HEK293 (cell line): Measurements from ENCODE around the gene FTO.
A peak's percentile ranks its signal among the peaks of the same experiment; 100 is the strongest.

Source experiments
- BCL11B ChIP-seq: fragments of 450-650 bp; formaldehyde crosslinking; IDR thresholded peaks from 2 replicates; pipeline ENCODE4 v1.5.1; 2016; ENCODE audit warnings: low read depth, missing biosample characterization, missing genetic modification characterization
- GFI1B ChIP-seq: fragments of 450-650 bp; formaldehyde crosslinking; IDR thresholded peaks from 2 replicates; pipeline ENCODE4 v1.5.1; 2016; ENCODE audit warnings: missing biosample characterization, missing genetic modification characterization
- GLI4 ChIP-seq: fragments of 450-650 bp; formaldehyde crosslinking; IDR thresholded peaks from 2 replicates; pipeline ENCODE4 v1.5.1; 2016; ENCODE audit warnings: missing biosample characterization, missing genetic modification characterization
- MEIS1 ChIP-seq: sonication (generic); formaldehyde crosslinking; IDR thresholded peaks from 2 replicates; pipeline ENCODE4 v1.8.1; 2022; ENCODE audit warnings: missing genetic modification reagents, mild to moderate bottlenecking, borderline replicate concordance
- PRDM1 ChIP-seq: fragments of 450-650 bp; formaldehyde crosslinking; IDR thresholded peaks from 2 replicates; pipeline ENCODE4; 2016; ENCODE audit warnings: missing biosample characterization, missing genetic modification characterization
- SALL2 ChIP-seq: fragments of 450-650 bp; formaldehyde crosslinking; IDR thresholded peaks from 2 replicates; pipeline ENCODE4 v1.5.0; 2017; ENCODE audit warnings: missing biosample characterization, mild to moderate bottlenecking, missing genetic modification characterization, borderline replicate concordance
- SCRT2 ChIP-seq: fragments of 450-650 bp; formaldehyde crosslinking; IDR thresholded peaks from 2 replicates; pipeline ENCODE4 v1.5.1; 2016; ENCODE audit warnings: missing biosample characterization, missing genetic modification characterization
- TRIM28 ChIP-seq: IDR thresholded peaks from 2 replicates; pipeline ENCODE4 v1.6.1; 2011; ENCODE audit warnings: low read length, control low read depth, borderline replicate concordance
- YY1 ChIP-seq: fragments of 450-650 bp; formaldehyde crosslinking; IDR thresholded peaks from 2 replicates; pipeline ENCODE4 v1.5.1; 2018; ENCODE audit warnings: missing biosample characterization, missing genetic modification characterization
- ZBTB17 ChIP-seq: fragments of 450-650 bp; formaldehyde crosslinking; IDR thresholded peaks from 2 replicates; pipeline ENCODE4 v1.5.1; 2016; ENCODE audit warnings: missing biosample characterization, missing genetic modification characterization
- ZBTB8A ChIP-seq: fragments of 450-650 bp; formaldehyde crosslinking; IDR thresholded peaks from 2 replicates; pipeline ENCODE4 v1.5.1; 2016; ENCODE audit warnings: missing biosample characterization, missing genetic modification characterization
- ZEB2 ChIP-seq: fragments of 450-650 bp; formaldehyde crosslinking; IDR thresholded peaks from 2 replicates; pipeline ENCODE4 v1.5.1; 2016; ENCODE audit warnings: missing biosample characterization, missing genetic modification characterization
- ZFP37 ChIP-seq: fragments of 450-650 bp; formaldehyde crosslinking; IDR thresholded peaks from 2 replicates; pipeline ENCODE4 v1.5.1; 2016; ENCODE audit warnings: missing biosample characterization, missing genetic modification characterization
- ZNF121 ChIP-seq: fragments of 450-650 bp; formaldehyde crosslinking; IDR thresholded peaks from 2 replicates; pipeline ENCODE4 v1.5.1; 2016; ENCODE audit warnings: missing biosample characterization, missing genetic modification characterization
- ZNF133 ChIP-seq: fragments of 450-650 bp; formaldehyde crosslinking; IDR thresholded peaks from 2 replicates; pipeline ENCODE4 v1.5.1; 2016; ENCODE audit warnings: missing biosample characterization, missing genetic modification characterization
- ZNF140 ChIP-seq: fragments of 450-650 bp; formaldehyde crosslinking; IDR thresholded peaks from 2 replicates; pipeline ENCODE4 v1.5.1; 2016; ENCODE audit warnings: missing biosample characterization, missing genetic modification characterization
- ZNF214 ChIP-seq: fragments of 450-650 bp; formaldehyde crosslinking; IDR thresholded peaks from 2 replicates; pipeline ENCODE4 v1.5.1; 2017; ENCODE audit warnings: missing biosample characterization, mild to moderate bottlenecking, missing genetic modification characterization, borderline replicate concordance
- ZNF292 ChIP-seq: fragments of 450-650 bp; formaldehyde crosslinking; IDR thresholded peaks from 2 replicates; pipeline ENCODE4 v1.5.1; 2016; ENCODE audit warnings: low read depth, missing biosample characterization, missing genetic modification characterization, borderline replicate concordance
- ZNF302 ChIP-seq: fragments of 450-650 bp; formaldehyde crosslinking; IDR thresholded peaks from 2 replicates; pipeline ENCODE4 v1.5.1; 2016; ENCODE audit warnings: missing biosample characterization, missing genetic modification characterization, low read depth
- ZNF350 ChIP-seq: fragments of 450-650 bp; formaldehyde crosslinking; IDR thresholded peaks from 2 replicates; pipeline ENCODE4 v1.5.0; 2017; ENCODE audit warnings: missing biosample characterization, mild to moderate bottlenecking, missing genetic modification characterization
- ZNF530 ChIP-seq: fragments of 450-650 bp; formaldehyde crosslinking; IDR thresholded peaks from 2 replicates; pipeline ENCODE4 v1.5.1; 2016; ENCODE audit warnings: low read depth, missing biosample characterization, missing genetic modification characterization
- ZNF549 ChIP-seq: fragments of 450-650 bp; IDR thresholded peaks from 2 replicates; pipeline ENCODE4 v1.5.1; 2018; ENCODE audit warnings: missing biosample characterization, missing genetic modification characterization, mild to moderate bottlenecking, inconsistent platforms, moderate library complexity
- ZNF624 ChIP-seq: fragments of 450-650 bp; formaldehyde crosslinking; IDR thresholded peaks from 2 replicates; pipeline ENCODE4 v1.5.1; 2017; ENCODE audit warnings: missing biosample characterization, missing genetic modification characterization
- ZNF654 ChIP-seq: fragments of 450-650 bp; formaldehyde crosslinking; IDR thresholded peaks from 2 replicates; pipeline ENCODE4 v1.5.1; 2016; ENCODE audit warnings: low read depth, missing biosample characterization, missing genetic modification characterization
- ZNF76 ChIP-seq: fragments of 450-650 bp; formaldehyde crosslinking; IDR thresholded peaks from 2 replicates; pipeline ENCODE4; 2016; ENCODE audit warnings: low read depth, missing biosample characterization, missing genetic modification characterization, borderline replicate concordance
- ZSCAN16 ChIP-seq: fragments of 450-650 bp; formaldehyde crosslinking; IDR thresholded peaks from 2 replicates; pipeline ENCODE4 v1.5.1; 2016; ENCODE audit warnings: missing biosample characterization, missing genetic modification characterization
- ZSCAN30 ChIP-seq: fragments of 450-650 bp; IDR thresholded peaks from 2 replicates; pipeline ENCODE4 v1.5.1; 2018; ENCODE audit warnings: missing biosample characterization, mild to moderate bottlenecking, missing genetic modification characterization, moderate library complexity
- TF ChIP-seq, protein P1 (sequence below): fragments of 450-650 bp; formaldehyde crosslinking; IDR thresholded peaks from 2 replicates; pipeline ENCODE4 v1.5.1; 2016; ENCODE audit warnings: missing biosample characterization, missing genetic modification characterization, borderline replicate concordance
- TF ChIP-seq, protein P2 (sequence below): fragments of 450-650 bp; formaldehyde crosslinking; IDR thresholded peaks from 2 replicates; pipeline ENCODE4 v1.5.1; 2016; ENCODE audit warnings: missing biosample characterization, missing genetic modification characterization
- TF ChIP-seq, protein P3 (sequence below): fragments of 450-650 bp; formaldehyde crosslinking; IDR thresholded peaks from 2 replicates; pipeline ENCODE4 v1.5.1; 2017; ENCODE audit warnings: missing biosample characterization, missing genetic modification characterization
- TF ChIP-seq, protein P4 (sequence below): fragments of 450-650 bp; formaldehyde crosslinking; IDR thresholded peaks from 2 replicates; pipeline ENCODE4 v1.5.1; 2017; ENCODE audit warnings: missing biosample characterization, missing genetic modification characterization
- TF ChIP-seq, protein P5 (sequence below): fragments of 450-650 bp; formaldehyde crosslinking; IDR thresholded peaks from 2 replicates; pipeline ENCODE4 v1.5.1; 2016; ENCODE audit warnings: missing biosample characterization, missing genetic modification characterization

FTO gene

DNA sequence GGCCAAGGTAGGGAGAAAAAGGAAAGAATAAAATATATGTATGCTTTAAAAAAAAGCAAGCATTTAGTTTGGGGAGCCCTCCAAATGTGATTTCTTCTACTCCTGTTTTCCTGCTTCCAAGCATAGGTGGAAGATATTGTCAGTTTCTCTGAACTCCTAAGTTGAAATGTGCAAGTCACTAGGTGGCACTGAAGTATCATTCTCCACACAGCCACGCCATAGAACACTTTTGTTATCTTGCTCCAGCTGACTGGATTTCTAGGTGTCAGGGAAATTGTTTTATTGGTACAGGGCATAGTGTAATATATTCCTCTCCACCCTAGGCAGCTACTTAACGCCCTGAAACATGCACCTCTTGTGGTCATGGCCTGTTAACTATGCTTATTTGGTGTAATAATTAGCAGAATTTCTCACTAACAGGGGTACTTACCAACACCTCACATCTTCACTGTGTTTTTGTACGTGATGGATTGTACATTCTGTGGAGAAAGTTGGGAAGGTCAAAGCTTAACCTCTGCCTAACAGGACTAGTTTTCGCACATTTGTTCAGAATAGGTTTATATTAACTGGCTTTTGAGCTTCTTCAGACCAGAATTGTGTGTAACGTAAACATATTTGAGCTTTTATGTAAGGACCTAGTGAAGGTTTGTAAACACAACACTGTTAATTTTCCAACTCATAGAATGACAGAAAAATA, 69.3 kb downstream of the FTO start (continued):
- TF ChIP-seq, protein P1, sequence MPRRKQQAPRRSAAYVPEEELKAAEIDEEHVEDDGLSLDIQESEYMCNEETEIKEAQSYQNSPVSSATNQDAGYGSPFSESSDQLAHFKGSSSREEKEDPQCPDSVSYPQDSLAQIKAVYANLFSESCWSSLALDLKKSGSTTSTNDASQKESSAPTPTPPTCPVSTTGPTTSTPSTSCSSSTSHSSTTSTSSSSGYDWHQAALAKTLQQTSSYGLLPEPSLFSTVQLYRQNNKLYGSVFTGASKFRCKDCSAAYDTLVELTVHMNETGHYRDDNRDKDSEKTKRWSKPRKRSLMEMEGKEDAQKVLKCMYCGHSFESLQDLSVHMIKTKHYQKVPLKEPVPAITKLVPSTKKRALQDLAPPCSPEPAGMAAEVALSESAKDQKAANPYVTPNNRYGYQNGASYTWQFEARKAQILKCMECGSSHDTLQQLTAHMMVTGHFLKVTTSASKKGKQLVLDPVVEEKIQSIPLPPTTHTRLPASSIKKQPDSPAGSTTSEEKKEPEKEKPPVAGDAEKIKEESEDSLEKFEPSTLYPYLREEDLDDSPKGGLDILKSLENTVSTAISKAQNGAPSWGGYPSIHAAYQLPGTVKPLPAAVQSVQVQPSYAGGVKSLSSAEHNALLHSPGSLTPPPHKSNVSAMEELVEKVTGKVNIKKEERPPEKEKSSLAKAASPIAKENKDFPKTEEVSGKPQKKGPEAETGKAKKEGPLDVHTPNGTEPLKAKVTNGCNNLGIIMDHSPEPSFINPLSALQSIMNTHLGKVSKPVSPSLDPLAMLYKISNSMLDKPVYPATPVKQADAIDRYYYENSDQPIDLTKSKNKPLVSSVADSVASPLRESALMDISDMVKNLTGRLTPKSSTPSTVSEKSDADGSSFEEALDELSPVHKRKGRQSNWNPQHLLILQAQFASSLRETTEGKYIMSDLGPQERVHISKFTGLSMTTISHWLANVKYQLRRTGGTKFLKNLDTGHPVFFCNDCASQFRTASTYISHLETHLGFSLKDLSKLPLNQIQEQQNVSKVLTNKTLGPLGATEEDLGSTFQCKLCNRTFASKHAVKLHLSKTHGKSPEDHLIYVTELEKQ (tag by site-specific recombination) = no peak
- TF ChIP-seq GLI4 (tag by site-specific recombination) (no peak), ZFP37 (tag by site-specific recombination) (no peak), ZNF76 (tag by site-specific recombination) (no peak; the same call in 1 of the 2 replicates), ZNF133 (tag by site-specific recombination) (no peak), ZNF292 (no peak), ZNF140 (tag by site-specific recombination) (no peak), YY1 (tag by site-specific recombination) (no peak), MEIS1 (CRISPR knock-in tag) (no peak), ZSCAN16 (no peak), ZNF654 (tag by site-specific recombination) (peak; percentile 98), ZNF549 (tag by site-specific recombination) (no peak), ZNF530 (no peak), ZBTB17 (tag by site-specific recombination) (peak; percentile 79), ZNF121 (no peak), ZSCAN30 (tag by site-specific recombination) (peak; percentile 78), ZNF350 (no peak), PRDM1 (tag by site-specific recombination) (peak; percentile 94), TRIM28 (peak; percentile 78), ZNF624 (tag by site-specific recombination) (no peak), SALL2 (no peak), SCRT2 (tag by site-specific recombination) (peak; percentile 72; the same call in 1 of the 2 replicates), ZNF302 (no peak), GFI1B (tag by site-specific recombination) (peak; percentile 49; the same call in 1 of the 2 replicates), BCL11B (tag by site-specific recombination) (no peak), ZBTB8A (tag by site-specific recombination) (peak; percentile 77; the same call in 1 of the 2 replicates), ZNF214 (tag by site-specific recombination) (no peak), ZEB2 (tag by site-specific recombination) (0 out of 2 replicates have a peak, but pooled peaks have one; percentile 69)
- TF ChIP-seq, protein P2, sequence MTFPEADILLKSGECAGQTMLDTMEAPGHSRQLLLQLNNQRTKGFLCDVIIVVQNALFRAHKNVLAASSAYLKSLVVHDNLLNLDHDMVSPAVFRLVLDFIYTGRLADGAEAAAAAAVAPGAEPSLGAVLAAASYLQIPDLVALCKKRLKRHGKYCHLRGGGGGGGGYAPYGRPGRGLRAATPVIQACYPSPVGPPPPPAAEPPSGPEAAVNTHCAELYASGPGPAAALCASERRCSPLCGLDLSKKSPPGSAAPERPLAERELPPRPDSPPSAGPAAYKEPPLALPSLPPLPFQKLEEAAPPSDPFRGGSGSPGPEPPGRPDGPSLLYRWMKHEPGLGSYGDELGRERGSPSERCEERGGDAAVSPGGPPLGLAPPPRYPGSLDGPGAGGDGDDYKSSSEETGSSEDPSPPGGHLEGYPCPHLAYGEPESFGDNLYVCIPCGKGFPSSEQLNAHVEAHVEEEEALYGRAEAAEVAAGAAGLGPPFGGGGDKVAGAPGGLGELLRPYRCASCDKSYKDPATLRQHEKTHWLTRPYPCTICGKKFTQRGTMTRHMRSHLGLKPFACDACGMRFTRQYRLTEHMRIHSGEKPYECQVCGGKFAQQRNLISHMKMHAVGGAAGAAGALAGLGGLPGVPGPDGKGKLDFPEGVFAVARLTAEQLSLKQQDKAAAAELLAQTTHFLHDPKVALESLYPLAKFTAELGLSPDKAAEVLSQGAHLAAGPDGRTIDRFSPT (tag by site-specific recombination) = no peak
- TF ChIP-seq, protein P3, sequence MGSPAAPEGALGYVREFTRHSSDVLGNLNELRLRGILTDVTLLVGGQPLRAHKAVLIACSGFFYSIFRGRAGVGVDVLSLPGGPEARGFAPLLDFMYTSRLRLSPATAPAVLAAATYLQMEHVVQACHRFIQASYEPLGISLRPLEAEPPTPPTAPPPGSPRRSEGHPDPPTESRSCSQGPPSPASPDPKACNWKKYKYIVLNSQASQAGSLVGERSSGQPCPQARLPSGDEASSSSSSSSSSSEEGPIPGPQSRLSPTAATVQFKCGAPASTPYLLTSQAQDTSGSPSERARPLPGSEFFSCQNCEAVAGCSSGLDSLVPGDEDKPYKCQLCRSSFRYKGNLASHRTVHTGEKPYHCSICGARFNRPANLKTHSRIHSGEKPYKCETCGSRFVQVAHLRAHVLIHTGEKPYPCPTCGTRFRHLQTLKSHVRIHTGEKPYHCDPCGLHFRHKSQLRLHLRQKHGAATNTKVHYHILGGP (tag by site-specific recombination) = peak; percentile 45; the same call in 1 of the 2 replicates
- TF ChIP-seq, protein P4, sequence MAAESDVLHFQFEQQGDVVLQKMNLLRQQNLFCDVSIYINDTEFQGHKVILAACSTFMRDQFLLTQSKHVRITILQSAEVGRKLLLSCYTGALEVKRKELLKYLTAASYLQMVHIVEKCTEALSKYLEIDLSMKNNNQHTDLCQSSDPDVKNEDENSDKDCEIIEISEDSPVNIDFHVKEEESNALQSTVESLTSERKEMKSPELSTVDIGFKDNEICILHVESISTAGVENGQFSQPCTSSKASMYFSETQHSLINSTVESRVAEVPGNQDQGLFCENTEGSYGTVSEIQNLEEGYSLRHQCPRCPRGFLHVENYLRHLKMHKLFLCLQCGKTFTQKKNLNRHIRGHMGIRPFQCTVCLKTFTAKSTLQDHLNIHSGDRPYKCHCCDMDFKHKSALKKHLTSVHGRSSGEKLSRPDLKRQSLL (tag by site-specific recombination) = no peak
- TF ChIP-seq, protein P5, sequence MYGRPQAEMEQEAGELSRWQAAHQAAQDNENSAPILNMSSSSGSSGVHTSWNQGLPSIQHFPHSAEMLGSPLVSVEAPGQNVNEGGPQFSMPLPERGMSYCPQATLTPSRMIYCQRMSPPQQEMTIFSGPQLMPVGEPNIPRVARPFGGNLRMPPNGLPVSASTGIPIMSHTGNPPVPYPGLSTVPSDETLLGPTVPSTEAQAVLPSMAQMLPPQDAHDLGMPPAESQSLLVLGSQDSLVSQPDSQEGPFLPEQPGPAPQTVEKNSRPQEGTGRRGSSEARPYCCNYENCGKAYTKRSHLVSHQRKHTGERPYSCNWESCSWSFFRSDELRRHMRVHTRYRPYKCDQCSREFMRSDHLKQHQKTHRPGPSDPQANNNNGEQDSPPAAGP (tag by site-specific recombination) = 0 out of 2 replicates have a peak, but pooled peaks have one; percentile 31
